A549 (cell line): Measurements from ENCODE around the gene KNDC1. TPM values are rescaled to one million over a fixed set of nuclear protein-coding genes. Genes with fewer than 3 reads are reported as not detected.

Experiments used
- ATAC-seq, 2 experiments: fragments of 200-7000 bp in 1 of 2; fragments of >200 bp in 1 of 2; cut with Nextera tagmentation in 1 of 2; cut with Tn5 transposase in 1 of 2; 3 replicates each; pipeline versions ENCODE4 v1.8.0 to v1.9.1; 2018 to 2020; ENCODE audit warnings: mild to moderate bottlenecking in 1 of 2, moderate library complexity in 1 of 2
- CTCF ChIA-PET: fragments of 300-600 bp; sonication (Branson Sonifier 250); formaldehyde crosslinking; extraction: SDS; loops from one replicate; lab custom pipeline; 2021; ENCODE audit warnings: antibody characterized with exemption, inconsistent platforms; lab: Yijun Ruan, JAX
- POLR2A ChIA-PET: fragments of 350-600 bp; formaldehyde crosslinking; extraction: SDS; loops from one replicate; lab custom pipeline; 2021; ENCODE audit warnings: antibody characterized with exemption, inconsistent platforms; lab: Yijun Ruan, JAX
- DNase-seq, 2 experiments: peaks; one replicate each; pipeline versions ENCODE4 v3.0.0 to v3.0.0-alpha.2; 2011 to 2016; ENCODE audit warnings: low read depth in 1 of 2, low spot score in 1 of 2
- FAIRE-seq: peaks from 2 replicates; lab custom pipeline; 2011; peaks lifted over from hg19 to GRCh38; lab: Jason Lieb, UNC
- H3K27ac ChIP-seq, 2 experiments: fragments of >200 bp; sonication (Bioruptor Twin); formaldehyde crosslinking; 3 replicates each; pipeline ENCODE4 v1.5.1; 2016 to 2017
- H3K4me1 ChIP-seq: fragments of >200 bp; sonication (Bioruptor Twin); formaldehyde crosslinking; 3 replicates; pipeline ENCODE4 v1.6.1; 2016
- H3K4me2 ChIP-seq: fragments of >200 bp; sonication (Bioruptor Twin); formaldehyde crosslinking; 3 replicates; pipeline ENCODE4 v1.6.1; 2016
- H3K4me3 ChIP-seq: fragments of >200 bp; sonication (Bioruptor Twin); formaldehyde crosslinking; 3 replicates; pipeline ENCODE4 v1.5.1; 2016
- H3K9me3 ChIP-seq: fragments of >200 bp; sonication (Bioruptor Twin); formaldehyde crosslinking; 3 replicates; pipeline ENCODE4 v1.6.1; 2016
- CHD2 ChIP-seq: fragments of 150-350 bp; IDR thresholded peaks from 2 replicates; pipeline ENCODE4 v1.6.1; 2014; ENCODE audit warnings: low read length; ENCODE audit not compliant: partially characterized antibody
- CHD4 ChIP-seq: fragments of 200-600 bp; sonication (generic); IDR thresholded peaks from 2 replicates; pipeline ENCODE4 v1.6.1; 2016; ENCODE audit warnings: antibody characterized with exemption, mild to moderate bottlenecking, borderline replicate concordance
- EHF ChIP-seq: fragments of 250-450 bp; sonication (Bioruptor Pico); IDR thresholded peaks from 2 replicates; pipeline ENCODE4 v1.5.0; 2020; ENCODE audit warnings: mild to moderate bottlenecking
- EP300 ChIP-seq, 2 experiments: fragments of >200 bp; sonication (Bioruptor Twin); formaldehyde crosslinking; IDR thresholded peaks; 2 replicates in 1 of 2; 3 replicates in 1 of 2; pipeline ENCODE4 v1.6.1; 2016 to 2017
- FOXS1 ChIP-seq: fragments of 250-450 bp; sonication (Bioruptor Pico); IDR thresholded peaks from 2 replicates; pipeline ENCODE4 v1.5.0; 2020; ENCODE audit warnings: mild to moderate bottlenecking, moderate library complexity
- HEYL ChIP-seq: fragments of 250-450 bp; sonication (Bioruptor Pico); IDR thresholded peaks from 2 replicates; pipeline ENCODE4 v1.8.0; 2021; ENCODE audit warnings: mild to moderate bottlenecking, moderate library complexity
- HOXB13 ChIP-seq: fragments of 250-450 bp; sonication (Bioruptor Pico); IDR thresholded peaks from 2 replicates; pipeline ENCODE4 v1.5.0; 2020; ENCODE audit warnings: low read depth, mild to moderate bottlenecking, moderate library complexity
- HOXB5 ChIP-seq: fragments of 250-450 bp; sonication (Bioruptor Pico); IDR thresholded peaks from 2 replicates; pipeline ENCODE4 v1.5.0; 2020; ENCODE audit warnings: mild to moderate bottlenecking, moderate library complexity
- KDM1A ChIP-seq: fragments of 200-600 bp; sonication (generic); IDR thresholded peaks from 2 replicates; pipeline ENCODE4 v1.6.1; 2016; ENCODE audit warnings: low read depth, mild to moderate bottlenecking
- KDM5A ChIP-seq: fragments of 200-600 bp; sonication (generic); IDR thresholded peaks from 2 replicates; pipeline ENCODE4 v1.6.1; 2016; ENCODE audit warnings: antibody characterized with exemption, mild to moderate bottlenecking
- MAFK ChIP-seq: fragments of 450-650 bp; IDR thresholded peaks from 2 replicates; pipeline ENCODE4 v1.6.1; 2014; ENCODE audit not compliant: partially characterized antibody
- NPAS2 ChIP-seq: fragments of 250-450 bp; sonication (Bioruptor Pico); IDR thresholded peaks from 2 replicates; pipeline ENCODE4 v1.8.0; 2022; ENCODE audit warnings: mild to moderate bottlenecking, moderate library complexity, borderline replicate concordance
- PHF8 ChIP-seq: fragments of 200-600 bp; sonication (generic); IDR thresholded peaks from 2 replicates; pipeline ENCODE4 v1.6.1; 2016; ENCODE audit warnings: low read depth, mild to moderate bottlenecking, antibody characterized with exemption, moderate library complexity, borderline replicate concordance
- POLR2A ChIP-seq: IDR thresholded peaks from 2 replicates; pipeline ENCODE4 v1.6.1; 2012; ENCODE audit warnings: mild to moderate bottlenecking, low read length
- POLR2AphosphoS2 ChIP-seq: conservative IDR thresholded peaks from 2 replicates; pipeline ENCODE4 v1.6.1; 2012; ENCODE audit warnings: low read length, improper control_type of control experiment, inconsistent platforms
- RAD21 ChIP-seq, 2 experiments: fragments of >200 bp in 1 of 2; sonication (Bioruptor Twin) in 1 of 2; formaldehyde crosslinking in 1 of 2; IDR thresholded peaks in 1 of 2; conservative IDR thresholded peaks in 1 of 2; 2 replicates in 1 of 2; 3 replicates in 1 of 2; pipeline ENCODE4 v1.6.1; 2012 to 2018; ENCODE audit warnings: inconsistent platforms in 1 of 2
- RNF2 ChIP-seq: fragments of 200-600 bp; sonication (generic); IDR thresholded peaks from 2 replicates; pipeline ENCODE4 v1.6.1; 2016; ENCODE audit warnings: low read depth, mild to moderate bottlenecking, antibody characterized with exemption, moderate library complexity, borderline replicate concordance
- SMC3 ChIP-seq: fragments of >200 bp; sonication (Bioruptor Twin); formaldehyde crosslinking; IDR thresholded peaks from 3 replicates; pipeline ENCODE4 v1.6.1; 2018; ENCODE audit warnings: inconsistent platforms
- TFCP2L1 ChIP-seq: fragments of 250-450 bp; sonication (Bioruptor Pico); IDR thresholded peaks from 2 replicates; pipeline ENCODE4 v1.5.0; 2021; ENCODE audit warnings: mild to moderate bottlenecking
- ZFP36 ChIP-seq: fragments of 450-650 bp; IDR thresholded peaks from 2 replicates; pipeline ENCODE4 v1.6.1; 2014; ENCODE audit warnings: borderline replicate concordance; ENCODE audit not compliant: partially characterized antibody
- ZSCAN20 ChIP-seq: fragments of 250-450 bp; sonication (Bioruptor Pico); IDR thresholded peaks from 2 replicates; pipeline ENCODE4 v1.8.0; 2022; ENCODE audit warnings: mild to moderate bottlenecking, moderate library complexity
- WGBS: methylation state at CpG from one replicate; pipeline ENCODE4 v1.1.6; 2017; ENCODE audit errors: missing lambda C conversion rate; 5-methylcytosine and 5-hydroxymethylcytosine counted together
- polyA plus RNA-seq, 4 experiments: library from polyadenylated mRNA; depleted of rRNA in 3 of 4; stranded (reverse); fragments of >200 nt; fragmentation: RNase III in 1 of 4; extraction: RNeasy Plus Mini Kit Qiagen cat#74134 plus additional on column Dnase treatment in 1 of 4; gene quantifications; 2 replicates in 3 of 4; 3 replicates in 1 of 4; pipeline ENCODE4 v1.2.3, GENCODE V29; 2011 to 2017
- TF ChIP-seq, protein P1 (sequence below): fragments of 150-350 bp; IDR thresholded peaks from 2 replicates; pipeline ENCODE4 v1.6.1; 2014; ENCODE audit warnings: low read depth, mild to moderate bottlenecking, low read length
- TF ChIP-seq, protein P2 (sequence below): IDR thresholded peaks from 2 replicates; pipeline ENCODE4 v1.6.1; 2012
- TF ChIP-seq, protein P3 (sequence below): IDR thresholded peaks from 2 replicates; pipeline ENCODE4 v1.6.1; 2012; ENCODE audit warnings: low read depth, borderline replicate concordance

Gene KNDC1
- polyA plus RNA-seq, 2 of the 4 experiments (the other 2 are of a cell fraction) = 0.56 to 0.63 TPM

DNA sequence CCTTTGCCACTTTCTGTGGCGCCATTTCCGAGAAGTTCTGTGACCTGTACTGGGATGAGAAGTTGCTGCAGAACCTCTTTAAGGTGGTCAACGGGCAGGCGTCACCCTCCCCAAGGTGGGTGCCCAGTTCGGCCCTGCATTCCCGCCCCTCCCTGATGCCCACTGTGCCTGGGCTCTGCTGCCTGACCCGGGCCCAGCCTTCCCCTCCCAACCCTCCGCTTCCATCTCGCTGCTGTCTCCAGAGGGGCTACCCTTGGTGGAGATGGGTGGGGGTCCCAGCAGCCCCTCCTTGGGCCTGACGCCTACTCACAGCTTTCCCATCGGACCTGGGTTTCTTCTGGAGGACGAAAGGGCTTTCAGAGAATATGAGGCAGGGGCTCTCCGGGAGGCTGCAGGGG is 39.5 kb downstream of the KNDC1 start:
- POLR2A ChIA-PET = no interaction called here

DNA sequence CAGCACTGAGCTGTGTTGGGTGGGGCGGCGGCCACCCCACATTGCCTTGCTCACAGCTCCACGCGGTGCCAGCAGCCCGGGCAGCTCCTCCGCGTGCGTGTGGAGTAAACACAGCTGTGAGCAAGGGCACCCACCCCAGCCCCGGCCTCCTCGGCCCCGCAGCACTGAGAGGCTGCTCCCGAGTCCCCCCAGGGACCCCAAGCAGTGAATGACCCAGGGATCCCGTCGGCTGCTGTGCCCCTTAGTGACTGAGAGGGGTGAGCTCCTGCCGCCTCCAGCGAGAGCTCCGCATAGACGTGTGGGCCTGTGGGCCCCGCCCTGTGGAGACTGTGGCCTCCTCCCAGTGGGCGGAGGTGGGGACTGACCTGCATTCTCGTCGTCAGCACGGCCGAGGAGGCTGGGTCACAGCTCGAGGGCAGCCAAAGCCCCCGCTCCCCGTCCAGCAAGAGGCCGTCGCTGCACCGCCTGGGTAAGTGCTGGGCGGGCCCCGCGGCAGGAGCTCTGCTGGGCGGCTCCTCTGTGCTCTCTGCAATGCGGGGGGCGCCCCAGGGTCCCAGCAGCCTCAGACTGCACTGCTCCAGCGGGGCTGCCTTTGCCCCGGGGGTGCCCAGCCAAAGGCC is 40.1 kb downstream of the KNDC1 start:
- Histone ChIP-seq H3K4me3 (no peak overlapping the region), H3K27ac (no peak overlapping the region), H3K9me3 (no peaks in the 10 kb centered on the region), H3K4me2 (no peak overlapping the region), H3K4me1 (no peaks in the 10 kb centered on the region)
- FAIRE-seq (no peak), ATAC-seq (no peak; a peak in 1 of 6 replicates), DNase-seq (no peak)
- POLR2A ChIA-PET = no interaction called here
- CTCF ChIA-PET = no interaction called here
- WGBS = 35% methylated on average over 7 of the region's 38 CpGs
- TF ChIP-seq HEYL (CRISPR knock-in tag) = no peak

More for the DNA sequence above, 39.5 kb downstream of the KNDC1 start:
- FAIRE-seq = no peak
- Histone ChIP-seq H3K27ac (no peak overlapping the region), H3K4me2 (no peak overlapping the region), H3K4me1 (no peaks in the 10 kb centered on the region), H3K9me3 (no peaks in the 10 kb centered on the region), H3K4me3 (no peak overlapping the region)
- CTCF ChIA-PET = no interaction called here
- TF ChIP-seq, protein P1, sequence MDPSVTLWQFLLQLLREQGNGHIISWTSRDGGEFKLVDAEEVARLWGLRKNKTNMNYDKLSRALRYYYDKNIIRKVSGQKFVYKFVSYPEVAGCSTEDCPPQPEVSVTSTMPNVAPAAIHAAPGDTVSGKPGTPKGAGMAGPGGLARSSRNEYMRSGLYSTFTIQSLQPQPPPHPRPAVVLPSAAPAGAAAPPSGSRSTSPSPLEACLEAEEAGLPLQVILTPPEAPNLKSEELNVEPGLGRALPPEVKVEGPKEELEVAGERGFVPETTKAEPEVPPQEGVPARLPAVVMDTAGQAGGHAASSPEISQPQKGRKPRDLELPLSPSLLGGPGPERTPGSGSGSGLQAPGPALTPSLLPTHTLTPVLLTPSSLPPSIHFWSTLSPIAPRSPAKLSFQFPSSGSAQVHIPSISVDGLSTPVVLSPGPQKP = no peak
- no peak for TF ChIP-seq HEYL (CRISPR knock-in tag)
- TF ChIP-seq RAD21 (conservative IDR thresholded peaks at IDR 0.05 in 1 of 2, IDR thresholded peaks at IDR 0.05 in 1 of 2) = no peak
- no peak for ATAC-seq
- no peak for DNase-seq
- 75% methylated on average over 12 of the region's 13 CpGs for WGBS

DNA sequence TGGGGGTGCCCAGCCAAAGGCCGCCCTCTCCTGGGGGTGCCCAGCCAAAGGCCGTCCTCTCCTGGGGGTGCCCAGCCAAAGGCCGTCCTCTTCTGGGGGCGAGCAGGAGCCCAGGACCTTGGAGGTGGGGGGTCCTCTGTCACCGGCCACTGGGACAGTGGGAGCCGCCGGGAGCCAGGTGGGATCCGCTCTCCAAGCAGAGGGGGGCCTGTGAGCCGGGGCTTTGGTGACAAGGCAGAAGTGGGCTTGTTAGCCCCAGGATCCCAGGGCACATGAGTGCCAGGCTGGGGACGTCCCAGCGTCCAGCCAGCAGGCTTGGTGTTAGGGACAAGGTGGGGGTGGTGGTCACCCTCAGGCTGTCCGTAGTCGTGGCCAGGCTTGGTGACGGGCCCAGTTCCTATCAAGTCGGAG is 40.6 kb downstream of the KNDC1 start:
- WGBS = 63% methylated on average over 7 of the region's 15 CpGs
- no peak for DNase-seq
- Histone ChIP-seq H3K4me1 (no peaks in the 10 kb centered on the region), H3K4me3 (no peak overlapping the region), H3K9me3 (no peaks in the 10 kb centered on the region), H3K27ac (no peak overlapping the region), H3K4me2 (no peak overlapping the region)
- TF ChIP-seq POLR2AphosphoS2 (no peak), RNF2 (no peak)
- POLR2A ChIA-PET = no interaction called here
- FAIRE-seq = no peak
- ATAC-seq = no peak
- CTCF ChIA-PET = no interaction called here

DNA sequence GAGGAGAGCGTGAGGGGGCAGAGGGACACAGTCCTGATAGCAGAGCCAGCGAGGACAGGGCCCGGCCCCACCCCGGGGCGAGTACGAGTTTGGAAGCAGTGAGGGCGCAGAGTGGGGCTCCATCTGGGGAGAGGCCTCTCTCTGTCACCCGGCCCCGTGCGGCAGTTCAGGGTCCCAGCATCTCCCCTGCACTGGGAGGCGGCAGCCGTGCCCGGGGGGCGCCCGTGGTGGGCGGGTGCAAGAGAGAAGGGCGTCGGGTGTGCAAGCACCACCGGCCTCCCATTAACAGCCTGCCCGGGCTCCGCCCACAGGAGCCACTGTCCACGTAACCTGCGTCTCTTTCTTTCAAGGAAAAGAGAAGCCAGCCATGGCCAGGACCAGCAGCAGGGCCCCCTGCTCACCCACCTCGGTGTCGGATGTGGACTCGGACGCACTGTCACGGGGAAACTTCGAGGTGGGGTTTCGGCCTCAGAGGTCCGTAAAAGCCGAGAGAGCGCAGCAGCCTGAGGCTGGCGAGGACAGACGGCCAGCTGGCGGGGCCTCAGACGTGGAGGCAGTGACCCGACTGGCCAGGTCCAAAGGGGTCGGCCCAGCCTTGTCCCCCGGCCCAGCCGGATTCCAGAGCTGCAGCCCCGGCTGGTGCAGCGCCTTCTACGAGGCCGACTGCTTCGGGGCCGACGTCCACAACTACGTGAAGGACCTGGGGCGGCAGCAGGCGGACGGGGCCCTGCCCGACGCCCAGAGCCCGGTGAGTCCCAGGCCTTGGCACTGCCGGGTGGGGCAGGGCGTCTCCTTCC is 41.3 kb downstream of the KNDC1 start:
- ChIA-PET CTCF (no interaction called here), POLR2A (no interaction called here)
- H3K4me3 ChIP-seq = no peak overlapping the region
- ATAC-seq (no peak), FAIRE-seq (no peak), DNase-seq (no peak)
- TF ChIP-seq POLR2A = no peak
- TF ChIP-seq EHF (CRISPR knock-in tag) = no peak
- TF ChIP-seq, protein P2, sequence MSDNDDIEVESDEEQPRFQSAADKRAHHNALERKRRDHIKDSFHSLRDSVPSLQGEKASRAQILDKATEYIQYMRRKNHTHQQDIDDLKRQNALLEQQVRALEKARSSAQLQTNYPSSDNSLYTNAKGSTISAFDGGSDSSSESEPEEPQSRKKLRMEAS = no peak
- no peak for TF ChIP-seq TFCP2L1 (CRISPR knock-in tag)
- TF ChIP-seq, protein P3, sequence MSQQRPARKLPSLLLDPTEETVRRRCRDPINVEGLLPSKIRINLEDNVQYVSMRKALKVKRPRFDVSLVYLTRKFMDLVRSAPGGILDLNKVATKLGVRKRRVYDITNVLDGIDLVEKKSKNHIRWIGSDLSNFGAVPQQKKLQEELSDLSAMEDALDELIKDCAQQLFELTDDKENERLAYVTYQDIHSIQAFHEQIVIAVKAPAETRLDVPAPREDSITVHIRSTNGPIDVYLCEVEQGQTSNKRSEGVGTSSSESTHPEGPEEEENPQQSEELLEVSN = no peak
- TF ChIP-seq CHD4 = no peak
- no peak for TF ChIP-seq EP300 (IDR thresholded peaks at IDR 0.05)
- no peak for TF ChIP-seq HOXB5 (CRISPR knock-in tag)
- TF ChIP-seq KDM5A = no peak
- no peak for TF ChIP-seq ZSCAN20 (CRISPR knock-in tag)
- no peak for TF ChIP-seq ZFP36
- no peak for TF ChIP-seq HOXB13 (CRISPR knock-in tag)
- TF ChIP-seq CHD2 = no peak
- no peak for TF ChIP-seq SMC3
- TF ChIP-seq KDM1A = no peak
- no peak for TF ChIP-seq FOXS1 (CRISPR knock-in tag)
- no peak for TF ChIP-seq MAFK
- no peak for TF ChIP-seq PHF8
- no peak for TF ChIP-seq NPAS2 (CRISPR knock-in tag)
- no peak overlapping the region for H3K4me2 ChIP-seq
- no peaks in the 10 kb centered on the region for H3K4me1 ChIP-seq
- 84% methylated on average over 35 of the region's 57 CpGs for WGBS
- no peaks in the 10 kb centered on the region for H3K9me3 ChIP-seq
- no peak overlapping the region for H3K27ac ChIP-seq
